A549 (cell line): ENCODE measurements around the gene LMTK2. TPM values are rescaled to one million over a fixed set of nuclear protein-coding genes. Genes with fewer than 3 reads are reported as not detected.

ENCODE experiments used
- ATAC-seq, 2 experiments: fragments of 200-7000 bp in 1 of 2; fragments of >200 bp in 1 of 2; cut with Nextera tagmentation in 1 of 2; cut with Tn5 transposase in 1 of 2; 3 replicates each; pipeline versions ENCODE4 v1.8.0 to v1.9.1; 2018 to 2020; ENCODE audit warnings: mild to moderate bottlenecking in 1 of 2, moderate library complexity in 1 of 2
- CTCF ChIA-PET: fragments of 300-600 bp; sonication (Branson Sonifier 250); formaldehyde crosslinking; extraction: SDS; loops from one replicate; lab custom pipeline; 2021; ENCODE audit warnings: antibody characterized with exemption, inconsistent platforms; lab: Yijun Ruan, JAX
- POLR2A ChIA-PET: fragments of 350-600 bp; formaldehyde crosslinking; extraction: SDS; loops from one replicate; lab custom pipeline; 2021; ENCODE audit warnings: antibody characterized with exemption, inconsistent platforms; lab: Yijun Ruan, JAX
- DNase-seq, 2 experiments: peaks; one replicate each; pipeline versions ENCODE4 v3.0.0 to v3.0.0-alpha.2; 2011 to 2016; ENCODE audit warnings: low read depth in 1 of 2, low spot score in 1 of 2
- FAIRE-seq: peaks from 2 replicates; lab custom pipeline; 2011; peaks lifted over from hg19 to GRCh38; lab: Jason Lieb, UNC
- H3K27ac ChIP-seq, 2 experiments: fragments of >200 bp; sonication (Bioruptor Twin); formaldehyde crosslinking; 3 replicates each; pipeline ENCODE4 v1.5.1; 2016 to 2017
- H3K4me1 ChIP-seq: fragments of >200 bp; sonication (Bioruptor Twin); formaldehyde crosslinking; 3 replicates; pipeline ENCODE4 v1.6.1; 2016
- H3K4me2 ChIP-seq: fragments of >200 bp; sonication (Bioruptor Twin); formaldehyde crosslinking; 3 replicates; pipeline ENCODE4 v1.6.1; 2016
- H3K4me3 ChIP-seq: fragments of >200 bp; sonication (Bioruptor Twin); formaldehyde crosslinking; 3 replicates; pipeline ENCODE4 v1.5.1; 2016
- H3K9me3 ChIP-seq: fragments of >200 bp; sonication (Bioruptor Twin); formaldehyde crosslinking; 3 replicates; pipeline ENCODE4 v1.6.1; 2016
- BHLHE40 ChIP-seq: IDR thresholded peaks from 2 replicates; pipeline ENCODE4 v1.6.1; 2012; ENCODE audit warnings: low read depth, low read length, inconsistent platforms
- CBX2 ChIP-seq: fragments of 200-600 bp; sonication (generic); IDR thresholded peaks from 2 replicates; pipeline ENCODE4 v1.6.1; 2016; ENCODE audit warnings: low read depth, mild to moderate bottlenecking, borderline replicate concordance
- CBX8 ChIP-seq: fragments of 200-600 bp; sonication (generic); IDR thresholded peaks from 2 replicates; pipeline ENCODE4 v1.6.1; 2016
- CHD2 ChIP-seq: fragments of 150-350 bp; IDR thresholded peaks from 2 replicates; pipeline ENCODE4 v1.6.1; 2014; ENCODE audit warnings: low read length; ENCODE audit not compliant: partially characterized antibody
- CHD4 ChIP-seq: fragments of 200-600 bp; sonication (generic); IDR thresholded peaks from 2 replicates; pipeline ENCODE4 v1.6.1; 2016; ENCODE audit warnings: antibody characterized with exemption, mild to moderate bottlenecking, borderline replicate concordance
- CTCF ChIP-seq: fragments of >200 bp; sonication (Bioruptor Twin); formaldehyde crosslinking; IDR thresholded peaks from 3 replicates; pipeline ENCODE4 v1.5.1; 2016
- EHMT2 ChIP-seq: fragments of 200-600 bp; sonication (generic); IDR thresholded peaks from 2 replicates; pipeline ENCODE4 v1.6.1; 2016; ENCODE audit warnings: antibody characterized with exemption, low read depth, mild to moderate bottlenecking, moderate library complexity
- HEYL ChIP-seq: fragments of 250-450 bp; sonication (Bioruptor Pico); IDR thresholded peaks from 2 replicates; pipeline ENCODE4 v1.8.0; 2021; ENCODE audit warnings: mild to moderate bottlenecking, moderate library complexity
- HOXB13 ChIP-seq: fragments of 250-450 bp; sonication (Bioruptor Pico); IDR thresholded peaks from 2 replicates; pipeline ENCODE4 v1.5.0; 2020; ENCODE audit warnings: low read depth, mild to moderate bottlenecking, moderate library complexity
- JUN ChIP-seq, 2 experiments: fragments of >200 bp; sonication (Bioruptor Twin); formaldehyde crosslinking; IDR thresholded peaks; 2 replicates in 1 of 2; 3 replicates in 1 of 2; pipeline ENCODE4 v1.6.1; 2016 to 2017
- KDM1A ChIP-seq: fragments of 200-600 bp; sonication (generic); IDR thresholded peaks from 2 replicates; pipeline ENCODE4 v1.6.1; 2016; ENCODE audit warnings: low read depth, mild to moderate bottlenecking
- MAFK ChIP-seq: fragments of 450-650 bp; IDR thresholded peaks from 2 replicates; pipeline ENCODE4 v1.6.1; 2014; ENCODE audit not compliant: partially characterized antibody
- MAX ChIP-seq: IDR thresholded peaks from 2 replicates; pipeline ENCODE4 v1.6.1; 2012
- POLR2A ChIP-seq: IDR thresholded peaks from 2 replicates; pipeline ENCODE4 v1.6.1; 2012; ENCODE audit warnings: mild to moderate bottlenecking, low read length
- RARB ChIP-seq: fragments of 250-450 bp; sonication (Bioruptor Pico); IDR thresholded peaks from 2 replicates; pipeline ENCODE4 v1.8.0; 2021; ENCODE audit warnings: mild to moderate bottlenecking, moderate library complexity
- TFCP2L1 ChIP-seq: fragments of 250-450 bp; sonication (Bioruptor Pico); IDR thresholded peaks from 2 replicates; pipeline ENCODE4 v1.5.0; 2021; ENCODE audit warnings: mild to moderate bottlenecking
- TP53 ChIP-seq: fragments of 250-450 bp; sonication (Bioruptor Pico); IDR thresholded peaks from 2 replicates; pipeline ENCODE4 v1.5.0; 2021; ENCODE audit warnings: mild to moderate bottlenecking, moderate library complexity
- USF2 ChIP-seq: fragments of 450-650 bp; IDR thresholded peaks from 2 replicates; pipeline ENCODE4 v1.6.1; 2014; ENCODE audit warnings: antibody characterized with exemption
- WGBS: methylation state at CpG from one replicate; pipeline ENCODE4 v1.1.6; 2017; ENCODE audit errors: missing lambda C conversion rate; 5-methylcytosine and 5-hydroxymethylcytosine counted together
- polyA plus RNA-seq, 4 experiments: library from polyadenylated mRNA; depleted of rRNA in 3 of 4; stranded (reverse); fragments of >200 nt; fragmentation: RNase III in 1 of 4; extraction: RNeasy Plus Mini Kit Qiagen cat#74134 plus additional on column Dnase treatment in 1 of 4; gene quantifications; 2 replicates in 3 of 4; 3 replicates in 1 of 4; pipeline ENCODE4 v1.2.3, GENCODE V29; 2011 to 2017
- TF ChIP-seq, protein P1 (sequence below): fragments of 150-350 bp; IDR thresholded peaks from 2 replicates; pipeline ENCODE4 v1.6.1; 2014; ENCODE audit warnings: low read depth, mild to moderate bottlenecking, low read length
- TF ChIP-seq, protein P2 (sequence below): fragments of 250-450 bp; sonication (Bioruptor Pico); IDR thresholded peaks from 2 replicates; pipeline ENCODE4 v1.5.0; 2021; ENCODE audit warnings: mild to moderate bottlenecking, moderate library complexity, borderline replicate concordance

LMTK2 gene
- polyA plus RNA-seq, 2 of the 4 experiments (the other 2 are of a cell fraction), result 7.9 to 13.0 TPM

DNA sequence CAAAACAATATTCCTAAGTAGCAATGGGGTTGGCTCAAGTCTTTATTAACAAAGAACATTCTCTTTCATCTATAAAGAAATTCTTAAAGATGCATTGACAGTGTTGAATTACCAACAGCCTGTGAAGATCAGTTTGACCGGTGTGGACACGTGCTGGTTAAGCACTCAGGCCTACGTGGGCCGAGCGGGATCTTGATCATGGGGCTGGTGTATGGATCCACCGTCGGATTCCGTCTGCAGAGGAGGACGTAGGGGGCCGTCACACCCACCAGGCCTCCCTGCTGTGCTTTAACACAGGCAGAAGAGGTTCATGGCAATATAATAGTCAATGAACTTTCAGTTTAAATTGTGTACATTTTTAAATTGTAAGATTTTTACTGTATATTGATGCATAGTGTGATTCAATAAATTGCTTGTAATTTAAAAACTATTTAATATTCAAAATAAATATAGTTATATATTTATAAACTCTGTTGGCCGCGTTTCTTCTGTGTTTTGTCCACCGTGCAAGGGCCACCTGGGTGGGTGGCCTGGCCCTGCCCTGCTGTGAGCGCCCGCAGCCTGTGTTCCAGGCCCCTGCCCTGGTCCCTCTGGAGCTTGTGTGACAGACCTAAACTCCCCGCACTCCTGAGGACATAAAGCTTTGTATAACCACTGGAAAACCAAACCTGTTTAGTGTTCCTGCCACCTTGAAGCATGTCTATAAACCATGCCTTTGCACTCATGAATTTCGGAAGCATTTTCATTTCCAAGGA is 102.7 kb downstream of the LMTK2 start:
- H3K4me1 ChIP-seq, result no peaks in the 10 kb centered on the region
- no peaks in the 10 kb centered on the region for H3K9me3 ChIP-seq
- no peak overlapping the region for H3K4me2 ChIP-seq
- no peak overlapping the region for H3K4me3 ChIP-seq
- TF ChIP-seq, protein P1, sequence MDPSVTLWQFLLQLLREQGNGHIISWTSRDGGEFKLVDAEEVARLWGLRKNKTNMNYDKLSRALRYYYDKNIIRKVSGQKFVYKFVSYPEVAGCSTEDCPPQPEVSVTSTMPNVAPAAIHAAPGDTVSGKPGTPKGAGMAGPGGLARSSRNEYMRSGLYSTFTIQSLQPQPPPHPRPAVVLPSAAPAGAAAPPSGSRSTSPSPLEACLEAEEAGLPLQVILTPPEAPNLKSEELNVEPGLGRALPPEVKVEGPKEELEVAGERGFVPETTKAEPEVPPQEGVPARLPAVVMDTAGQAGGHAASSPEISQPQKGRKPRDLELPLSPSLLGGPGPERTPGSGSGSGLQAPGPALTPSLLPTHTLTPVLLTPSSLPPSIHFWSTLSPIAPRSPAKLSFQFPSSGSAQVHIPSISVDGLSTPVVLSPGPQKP, result no peak
- no peak for TF ChIP-seq RARB (CRISPR knock-in tag)
- no peak for TF ChIP-seq HOXB13 (CRISPR knock-in tag)
- TF ChIP-seq CHD2, result no peak
- TF ChIP-seq, protein P2, sequence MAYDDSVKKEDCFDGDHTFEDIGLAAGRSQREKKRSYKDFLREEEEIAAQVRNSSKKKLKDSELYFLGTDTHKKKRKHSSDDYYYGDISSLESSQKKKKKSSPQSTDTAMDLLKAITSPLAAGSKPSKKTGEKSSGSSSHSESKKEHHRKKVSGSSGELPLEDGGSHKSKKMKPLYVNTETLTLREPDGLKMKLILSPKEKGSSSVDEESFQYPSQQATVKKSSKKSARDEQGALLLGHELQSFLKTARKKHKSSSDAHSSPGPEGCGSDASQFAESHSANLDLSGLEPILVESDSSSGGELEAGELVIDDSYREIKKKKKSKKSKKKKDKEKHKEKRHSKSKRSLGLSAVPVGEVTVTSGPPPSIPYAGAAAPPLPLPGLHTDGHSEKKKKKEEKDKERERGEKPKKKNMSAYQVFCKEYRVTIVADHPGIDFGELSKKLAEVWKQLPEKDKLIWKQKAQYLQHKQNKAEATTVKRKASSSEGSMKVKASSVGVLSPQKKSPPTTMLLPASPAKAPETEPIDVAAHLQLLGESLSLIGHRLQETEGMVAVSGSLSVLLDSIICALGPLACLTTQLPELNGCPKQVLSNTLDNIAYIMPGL (CRISPR knock-in tag), result no peak
- TF ChIP-seq TFCP2L1, result no peak
- no peak for TF ChIP-seq KDM1A
- TF ChIP-seq USF2, result no peak
- no peak for TF ChIP-seq CTCF
- no peak for TF ChIP-seq CBX2
- no peak for TF ChIP-seq MAX
- TF ChIP-seq CHD4, result no peak
- TF ChIP-seq BHLHE40, result no peak
- no peak for TF ChIP-seq TP53
- no peak for TF ChIP-seq MAFK
- TF ChIP-seq JUN (IDR thresholded peaks at IDR 0.05), result no peak
- no peak for TF ChIP-seq EHMT2
- no peak for ATAC-seq
- ChIA-PET CTCF (no interaction called here), POLR2A (no interaction called here)
- no peak overlapping the region for H3K27ac ChIP-seq
- WGBS, result 94% methylated on average over 17 of the region's 17 CpGs
- FAIRE-seq, result no peak
- DNase-seq, result no peak

GRCh38 chr7:98210513-98211220 is 104.0 kb downstream of the LMTK2 start:
- Histone ChIP-seq H3K4me1 (no peaks in the 10 kb centered on the region), H3K4me2 (peak overlapping the region; percentile 92), H3K27ac (peak overlapping the region in 1 of 2 experiments; percentile 88; a peak in 4 of 6 replicates), H3K9me3 (no peaks in the 10 kb centered on the region), H3K4me3 (peak overlapping the region; percentile 61)
- FAIRE-seq, result no peak
- ChIA-PET CTCF (no interaction called here), POLR2A (no interaction called here)
- peak; percentile 11 to 13; a peak in 1 of 6 replicates for ATAC-seq
- WGBS, result 58% methylated on average over 18 of the region's 49 CpGs
- TF ChIP-seq, protein P2 (CRISPR knock-in tag), result no peak
- TF ChIP-seq CBX8 (no peak), POLR2A (no peak), HEYL (no peak)
- DNase-seq, result no peak
